Fibroblast of peridontal ligament (primary cell): ENCODE data around the gene IMMP2L.
"Not testable (repeated sequence)": the region's sequence is repeated elsewhere in the genome, so short reads cannot be mapped to it uniquely, and the experiment has no call there.

Source experiments
- DNase-seq: peaks from one replicate; pipeline ENCODE4 v3.0.0-alpha.2; 2010; ENCODE audit errors: extremely low read depth

Gene IMMP2L

DNA sequence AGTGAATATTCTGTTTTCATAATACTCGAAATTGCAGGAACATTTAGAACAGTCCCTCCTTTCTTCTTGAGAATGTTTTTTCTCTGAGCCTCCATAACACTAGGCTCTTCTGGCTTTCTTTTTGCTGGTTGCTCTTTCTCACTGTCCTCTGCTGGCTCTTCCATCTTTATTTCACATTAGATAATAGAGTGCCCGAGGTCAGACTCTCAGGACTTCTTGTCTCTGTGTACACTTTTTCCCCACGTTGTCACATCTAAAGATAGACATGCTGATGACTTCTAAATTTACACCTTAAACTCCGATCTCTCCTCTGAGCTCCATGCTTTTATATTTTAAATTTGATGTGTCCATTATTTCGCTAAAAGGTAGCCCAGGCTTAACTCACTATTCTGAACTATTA lies 486.8 kb downstream of the IMMP2L start:
- DNase-seq = no peak

DNA sequence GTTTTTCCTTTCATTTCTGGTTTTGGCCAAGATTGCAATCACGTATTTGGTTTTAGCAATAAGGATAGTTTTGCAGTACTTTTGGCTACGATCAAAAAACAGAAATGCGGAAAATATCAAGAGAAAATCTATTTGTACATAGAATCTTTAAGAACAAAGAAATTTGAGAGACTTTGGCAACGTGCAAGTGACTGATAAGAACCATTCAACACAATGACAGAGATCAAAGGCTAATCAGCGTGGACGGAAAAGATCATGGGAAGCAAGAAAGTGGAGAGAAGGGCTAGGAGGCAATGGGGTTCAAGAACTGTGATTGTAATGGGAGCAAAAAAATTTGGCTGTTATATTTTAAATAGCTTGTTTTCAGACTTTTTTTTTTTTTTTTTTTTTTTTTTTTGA lies 487.5 kb downstream of the IMMP2L start:
- DNase-seq = no peak

DNA sequence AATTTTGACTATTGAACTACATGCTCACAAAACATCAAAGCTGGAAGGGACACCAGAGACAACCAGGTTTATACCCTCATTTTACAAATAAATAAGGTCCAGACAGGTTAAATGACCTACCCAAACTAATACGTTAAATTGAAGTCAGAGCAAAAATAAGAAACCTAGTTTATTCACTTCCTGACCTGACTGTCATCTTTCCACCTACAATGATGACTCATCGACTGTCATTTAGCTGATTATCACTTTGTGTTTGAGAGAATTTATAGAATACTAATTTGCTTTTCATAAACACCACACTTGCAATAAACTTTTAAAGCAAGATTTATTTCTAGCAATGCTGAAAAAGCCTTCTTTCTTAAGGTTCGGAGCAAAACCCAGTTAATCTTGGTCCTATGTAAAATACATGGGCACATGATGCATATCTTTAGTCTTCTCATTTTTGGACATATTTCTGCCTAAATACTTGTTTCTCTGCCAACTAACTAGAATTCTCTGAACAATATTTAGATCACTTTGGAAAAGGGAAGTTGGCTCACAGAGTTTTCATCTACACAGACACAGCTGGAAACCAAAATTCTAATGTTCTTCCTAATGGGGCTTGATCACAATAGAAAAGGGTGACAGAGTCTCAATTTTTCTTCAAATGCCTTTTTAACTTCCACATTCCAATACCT lies 488.1 kb downstream of the IMMP2L start:
- no peak for DNase-seq

DNA sequence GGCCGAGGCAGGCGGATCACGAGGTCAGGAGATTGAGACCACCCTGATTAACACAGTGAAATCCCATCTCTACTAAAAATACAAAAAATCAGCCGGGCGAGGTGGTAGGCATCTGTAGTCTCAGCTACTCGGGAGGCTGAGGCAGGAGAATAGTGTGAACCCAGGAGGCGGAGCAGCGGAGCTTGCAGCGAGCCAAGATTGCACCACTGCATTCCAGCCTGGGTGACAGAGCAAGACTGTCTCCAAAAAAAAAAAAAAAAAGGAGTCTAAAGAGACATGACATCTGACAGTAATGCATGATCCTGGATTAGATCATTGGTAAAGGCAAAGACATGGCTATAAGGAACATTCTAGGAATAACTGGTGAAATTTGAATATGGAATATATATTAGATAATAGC lies 489.6 kb downstream of the IMMP2L start:
- not testable (repeated sequence) for DNase-seq

DNA sequence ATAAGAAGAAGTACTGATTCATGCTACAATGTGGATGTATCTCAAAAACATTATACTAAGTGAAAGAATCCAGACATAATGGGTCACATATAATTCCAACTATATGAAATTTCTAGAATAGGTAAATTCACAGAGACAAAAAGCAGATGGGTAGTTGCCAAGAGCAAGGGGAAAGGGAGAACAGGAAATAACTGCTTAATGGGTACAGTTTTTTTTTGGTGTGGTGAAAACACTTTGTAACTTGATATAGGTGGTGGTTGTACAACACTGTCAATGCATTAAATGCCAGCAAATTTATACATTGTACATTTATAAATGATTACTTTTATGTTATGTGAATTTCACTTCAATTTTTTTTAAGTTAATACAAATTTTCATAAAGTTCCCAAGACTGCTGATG lies 490.7 kb downstream of the IMMP2L start:
- DNase-seq = no peak

DNA sequence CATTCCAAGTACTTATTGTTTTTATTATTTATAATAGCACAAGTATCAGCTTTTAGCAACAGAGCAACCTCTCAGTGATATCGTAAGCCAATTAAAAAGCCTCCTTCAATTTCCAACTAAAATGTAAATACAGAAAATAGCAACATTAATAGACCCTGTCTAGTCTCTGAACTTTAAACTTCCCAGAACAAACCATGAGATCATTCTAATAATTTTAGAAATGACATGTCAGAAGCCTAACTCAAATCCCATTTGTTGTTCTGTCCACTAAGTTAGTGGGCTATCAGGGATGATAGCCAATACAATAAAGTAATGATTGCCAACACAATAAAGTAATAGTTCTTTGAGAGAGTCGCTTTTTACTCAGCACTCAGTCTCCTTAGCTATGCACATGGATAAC lies 493.7 kb downstream of the IMMP2L start:
- DNase-seq = no peak

DNA sequence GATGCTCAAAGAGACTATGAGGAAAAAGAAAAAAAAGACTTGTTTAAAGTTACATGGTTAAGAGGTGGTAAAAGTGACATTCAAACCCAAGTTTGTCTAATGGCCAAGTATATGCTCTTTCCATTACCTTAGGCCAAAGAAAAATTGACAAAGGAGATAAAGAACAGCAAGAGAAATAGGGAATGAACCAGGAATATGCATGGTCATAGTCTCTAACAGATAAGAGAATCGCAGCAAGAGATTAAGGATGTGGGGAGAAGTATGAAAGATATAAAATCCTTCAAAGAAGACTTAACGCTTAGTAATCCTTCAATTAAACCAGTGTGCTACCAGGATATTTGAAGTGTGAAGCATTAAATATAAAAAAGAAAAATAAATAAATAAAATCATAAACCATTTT lies 494.6 kb downstream of the IMMP2L start:
- no peak for DNase-seq

DNA sequence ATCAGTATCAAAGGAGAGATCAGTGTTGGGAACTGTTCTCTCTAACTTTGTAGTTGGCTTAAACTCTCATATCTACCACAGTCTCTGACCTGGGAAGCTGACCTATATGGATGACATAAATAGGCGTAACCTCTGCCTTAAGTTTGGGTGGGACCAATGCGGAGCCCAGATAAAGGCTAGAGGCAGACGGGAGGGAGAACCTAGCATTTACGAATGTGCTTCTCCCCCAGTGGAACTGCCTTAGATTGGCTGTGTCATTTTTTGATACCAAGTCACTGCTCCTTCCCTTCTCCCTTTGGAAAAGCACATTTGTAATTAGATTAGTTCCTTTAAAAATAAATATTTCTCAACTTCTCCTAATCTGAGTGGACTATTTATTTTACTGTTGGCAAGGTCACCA lies 495.0 kb downstream of the IMMP2L start:
- DNase-seq = no peak

DNA sequence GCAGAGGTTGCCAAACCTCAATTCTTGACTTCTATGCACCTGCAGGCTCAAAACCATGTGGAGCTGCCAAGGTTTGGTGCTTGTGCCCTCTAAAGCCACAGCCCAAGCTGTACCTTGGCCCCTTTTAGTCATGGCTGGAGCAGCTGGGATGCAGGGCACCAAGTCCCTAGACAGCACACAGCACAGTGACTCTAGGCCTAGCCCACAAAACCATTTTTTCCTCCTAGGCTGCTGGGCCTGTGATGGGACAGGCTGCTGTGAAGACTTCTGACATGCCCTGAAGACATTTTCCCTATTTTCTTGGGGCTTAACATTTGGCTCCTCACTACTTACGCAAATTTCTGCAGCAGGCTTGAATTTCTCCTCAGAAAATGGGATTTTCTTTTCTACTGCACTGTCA lies 499.1 kb downstream of the IMMP2L start:
- no peak for DNase-seq

DNA sequence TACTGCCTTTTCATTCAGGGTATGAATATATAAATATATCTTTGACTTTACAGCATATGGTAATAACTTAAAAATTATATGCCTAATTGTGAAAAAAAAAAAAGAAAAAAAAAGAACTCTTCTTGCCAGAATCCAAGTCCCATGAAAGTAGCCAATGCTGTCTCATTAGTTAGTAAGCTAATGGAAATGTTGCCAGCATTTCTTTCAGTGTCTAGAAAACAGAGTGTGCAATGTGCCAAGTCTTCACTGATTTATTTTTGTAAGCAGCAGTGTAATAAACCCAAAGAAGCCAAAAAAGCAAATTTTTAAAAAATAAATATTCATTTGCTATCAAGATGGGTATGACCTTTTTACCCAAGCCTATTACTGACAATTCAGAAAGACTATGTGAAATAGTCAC lies 502.5 kb downstream of the IMMP2L start:
- DNase-seq = no peak

DNA sequence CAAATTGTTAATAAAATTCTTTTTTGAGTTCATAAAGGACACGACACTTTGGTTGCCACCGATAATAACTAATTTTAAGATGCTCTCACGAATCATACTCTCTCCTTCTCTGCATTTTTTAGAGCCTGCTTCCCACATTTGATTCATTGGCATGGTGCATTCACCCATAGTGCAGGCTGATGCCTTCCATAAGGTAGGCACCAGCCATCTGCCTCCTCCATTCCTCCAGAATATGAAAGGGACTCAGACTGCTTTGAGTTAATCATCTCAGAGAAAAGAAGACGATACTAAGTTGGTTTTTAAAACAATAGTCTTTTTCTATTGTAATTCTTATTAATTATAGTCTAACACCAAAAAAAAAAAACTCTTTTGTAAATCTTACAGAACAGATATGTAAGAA lies 505.2 kb downstream of the IMMP2L start:
- DNase-seq = no peak

DNA sequence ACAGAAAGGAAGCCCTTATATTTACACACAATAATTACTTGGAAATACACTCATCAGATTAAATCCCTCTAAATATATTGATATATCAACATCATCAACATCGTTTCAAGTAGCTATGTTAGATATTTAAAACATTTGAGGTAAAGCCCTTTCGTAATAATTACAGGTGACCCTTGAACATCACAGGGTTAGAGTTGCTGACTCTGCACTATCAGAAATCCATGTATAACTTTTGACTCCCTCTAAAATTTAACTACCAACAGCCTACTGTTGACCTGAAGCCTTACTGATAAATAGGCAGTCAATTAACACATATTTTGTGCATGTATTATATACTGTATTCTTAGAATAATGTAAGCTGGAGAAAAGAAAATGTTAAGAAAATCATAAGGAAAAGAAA lies 505.9 kb downstream of the IMMP2L start:
- DNase-seq = no peak

DNA sequence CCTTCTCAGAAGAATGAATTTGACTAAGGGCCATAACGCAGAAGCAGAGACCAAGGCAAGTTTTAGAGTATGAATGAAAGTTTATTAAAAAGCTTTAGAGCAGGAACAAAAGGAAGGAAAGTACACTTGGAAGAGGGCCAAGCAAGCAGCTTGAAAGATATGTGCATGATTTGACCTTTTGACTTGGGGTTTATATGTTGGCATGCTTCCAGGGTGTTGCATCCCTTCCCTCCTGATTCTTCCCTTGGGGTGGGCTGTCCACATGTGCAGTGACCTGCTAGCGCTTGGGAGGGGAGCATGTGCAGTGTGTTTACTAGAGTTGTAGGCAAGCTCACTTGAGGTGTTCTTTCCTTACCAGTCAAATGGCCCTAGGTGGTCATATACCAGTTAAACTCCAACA lies 509.3 kb downstream of the IMMP2L start:
- no peak for DNase-seq

DNA sequence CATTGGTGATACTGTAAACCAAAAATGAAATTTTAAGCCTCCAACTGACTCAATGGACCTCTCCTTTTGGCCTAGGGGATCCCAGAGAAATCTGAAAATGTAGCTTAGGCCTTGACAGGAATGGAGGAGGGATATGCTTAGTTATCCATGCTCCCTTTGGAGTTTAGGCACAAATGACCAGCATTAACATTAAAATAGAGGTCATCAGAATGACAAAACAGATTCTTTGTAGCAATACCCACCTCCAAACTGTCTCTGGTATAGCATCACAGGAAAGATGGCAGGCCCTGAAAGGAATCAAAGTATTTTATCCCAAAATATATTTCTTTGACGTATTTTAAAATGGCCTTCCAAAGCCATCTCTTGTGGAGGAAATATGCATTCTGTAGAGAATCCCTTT lies 510.5 kb downstream of the IMMP2L start:
- DNase-seq = no peak

DNA sequence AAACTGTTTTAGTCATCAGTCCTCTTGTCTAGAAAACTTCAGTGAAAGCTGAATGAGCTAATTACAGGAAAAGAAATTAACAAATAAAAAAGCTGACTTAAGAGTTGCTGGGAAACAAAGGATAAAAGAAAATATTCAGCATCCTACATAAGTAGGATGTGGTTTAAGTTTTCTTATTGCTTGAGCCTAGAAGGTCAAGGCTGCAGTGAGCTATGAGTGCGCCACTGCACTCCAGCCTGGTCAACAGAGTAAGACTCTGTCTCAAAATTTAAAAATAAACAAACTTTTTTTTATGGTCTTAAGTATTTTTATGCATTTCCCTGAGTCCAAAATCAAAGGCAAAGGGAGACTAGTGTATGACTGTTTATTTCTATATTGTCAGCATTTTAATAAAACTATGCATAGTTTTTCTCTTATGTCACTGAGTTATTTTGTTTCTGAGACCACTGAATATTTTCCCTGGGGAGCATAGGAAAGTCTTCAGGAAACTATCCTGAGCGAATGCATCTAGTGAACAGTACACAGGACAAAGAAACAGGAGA lies 511.3 kb downstream of the IMMP2L start:
- no peak for DNase-seq

DNA sequence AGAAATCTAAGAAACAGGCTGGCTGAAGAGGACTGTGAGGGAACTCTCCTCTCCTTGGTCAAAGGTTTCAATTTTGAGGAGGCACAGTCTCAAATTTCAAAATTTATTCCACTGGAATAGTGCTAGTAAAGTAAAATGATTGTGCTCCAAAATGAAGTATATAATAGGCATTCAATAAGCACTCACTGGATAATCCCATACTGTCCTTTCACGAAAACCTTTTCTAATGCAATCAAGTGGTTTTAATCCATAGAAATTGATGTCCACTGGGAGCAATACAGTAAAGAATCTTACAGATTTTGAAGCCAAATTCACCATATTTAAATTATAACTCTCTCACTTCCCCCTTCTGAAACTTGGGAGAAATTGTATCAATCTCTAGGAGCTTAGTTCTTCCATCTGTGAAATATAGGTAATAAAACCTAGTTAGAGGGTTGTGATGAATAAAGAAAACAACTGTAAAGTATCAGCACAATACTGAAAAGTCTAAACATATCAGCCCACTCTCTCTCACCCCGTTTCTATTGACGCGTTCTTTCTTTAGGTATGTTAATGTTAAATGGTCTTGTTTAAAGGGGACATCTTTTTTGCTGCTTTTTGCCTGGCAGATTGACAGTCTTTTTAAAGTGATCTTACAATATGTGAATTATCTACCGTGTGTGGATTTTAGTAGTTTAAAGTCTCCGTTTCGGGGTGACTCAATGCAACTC lies 512.2 kb downstream of the IMMP2L start:
- DNase-seq = no peak

DNA sequence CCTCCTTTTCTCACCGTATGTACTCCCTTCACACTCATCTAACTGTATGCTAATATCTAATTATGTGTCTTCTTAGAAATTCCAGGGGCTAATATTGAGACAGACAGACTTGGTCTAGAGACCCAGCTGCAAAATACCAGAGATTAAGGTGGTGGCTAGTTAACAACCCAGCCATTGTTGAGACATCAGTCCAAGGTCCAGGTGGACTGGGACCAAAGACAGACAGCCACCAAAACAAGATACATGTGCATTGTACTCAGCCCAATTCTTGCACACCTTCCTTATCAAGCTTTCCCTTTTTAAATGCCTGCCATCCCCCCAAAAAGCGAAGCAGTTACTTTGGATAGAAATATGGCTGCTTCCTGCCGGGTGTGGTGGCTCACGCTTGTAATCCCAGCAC lies 514.7 kb downstream of the IMMP2L start:
- DNase-seq = no peak

DNA sequence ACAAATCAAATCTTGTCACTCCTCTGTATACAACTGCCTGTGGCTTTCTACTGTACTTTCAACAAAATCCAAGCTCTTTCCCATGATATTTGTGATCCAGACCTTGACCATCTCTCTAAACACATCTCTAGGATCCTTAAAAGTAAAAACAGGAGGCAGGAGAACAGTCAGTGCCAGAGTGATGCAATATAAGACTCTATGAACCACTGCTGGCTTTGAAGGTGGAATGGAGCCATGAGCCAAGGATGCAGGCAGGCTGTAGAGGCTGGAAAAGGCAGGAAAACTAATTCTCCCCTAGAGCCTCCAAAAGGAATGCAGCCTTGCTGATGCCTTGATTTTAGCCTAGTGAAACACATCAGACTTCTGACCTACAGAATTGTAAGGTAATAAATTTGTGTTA lies 516.8 kb downstream of the IMMP2L start:
- peak; percentile 5 for DNase-seq

DNA sequence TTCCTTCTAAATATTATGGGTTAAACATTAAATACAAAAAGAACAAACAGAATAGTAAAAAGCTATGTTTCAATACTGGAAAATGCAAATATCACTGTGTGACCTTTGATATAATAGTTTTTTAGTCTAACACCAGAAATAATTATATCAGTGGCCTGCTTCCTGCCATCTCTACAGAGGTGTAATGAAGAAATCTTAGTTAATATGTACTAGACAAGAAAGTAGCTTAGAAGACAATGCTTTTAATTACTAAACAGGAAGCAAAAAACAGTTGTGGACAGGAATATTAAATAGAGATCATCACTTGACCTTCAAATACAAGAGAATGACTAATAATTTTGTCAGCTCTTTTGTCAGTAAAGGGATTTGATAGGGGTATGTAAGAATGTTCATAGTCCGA lies 518.7 kb downstream of the IMMP2L start:
- DNase-seq = no peak

DNA sequence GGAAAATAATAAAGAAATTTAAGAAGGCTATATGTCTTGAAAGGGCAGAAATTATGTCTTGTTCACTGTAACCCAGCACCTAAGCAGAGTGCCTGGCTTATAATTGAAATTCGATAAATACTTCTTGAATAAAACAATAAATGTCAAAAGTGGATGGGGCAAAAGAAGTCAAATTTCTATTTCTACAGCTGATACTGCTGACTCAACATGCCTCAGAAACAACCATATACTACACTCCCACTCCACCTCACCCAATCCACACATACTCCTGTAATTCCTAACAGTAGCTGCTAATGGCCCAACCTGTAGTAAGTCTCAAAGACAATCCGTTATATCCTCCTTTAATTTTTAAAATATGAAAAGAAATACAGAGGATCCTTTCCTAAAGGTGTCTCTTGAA lies 519.5 kb downstream of the IMMP2L start:
- no peak for DNase-seq

DNA sequence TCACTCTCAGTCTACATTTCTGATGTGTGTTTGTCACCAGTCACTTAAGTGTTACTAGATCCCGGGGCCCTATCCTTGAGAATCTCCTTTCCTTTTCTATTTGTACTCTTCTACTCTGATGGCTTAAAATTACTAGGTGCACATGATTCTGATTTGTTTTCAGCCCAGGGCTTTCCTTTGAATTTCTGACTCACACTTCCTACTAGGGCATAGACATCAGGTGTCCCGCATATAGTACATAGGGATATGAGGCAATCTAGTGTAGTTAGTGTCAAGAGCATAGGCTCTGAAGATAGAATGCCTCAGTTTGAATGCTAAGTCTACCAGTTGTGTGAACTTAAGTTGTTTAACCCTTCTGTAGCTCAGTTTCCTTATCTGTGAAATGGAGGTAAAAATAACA lies 520.7 kb downstream of the IMMP2L start:
- DNase-seq = no peak

DNA sequence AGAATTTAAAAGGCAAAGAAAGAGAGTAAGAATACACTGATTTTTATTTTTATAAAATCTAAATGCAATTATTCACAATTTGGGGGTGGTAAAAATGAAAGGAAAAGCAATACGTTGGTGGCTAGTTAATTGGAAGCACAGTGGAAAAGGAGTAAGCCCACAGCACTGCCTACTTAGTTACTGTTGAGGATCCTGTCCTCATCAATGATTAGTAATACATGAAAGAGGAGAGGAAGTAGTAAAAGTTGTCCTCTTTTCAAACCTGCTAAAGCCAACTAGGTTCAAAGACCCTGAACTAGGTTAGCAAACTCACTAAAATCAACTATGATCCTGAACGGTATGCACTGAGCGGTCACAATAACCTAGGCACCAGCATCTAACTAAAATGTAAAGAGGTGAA lies 524.1 kb downstream of the IMMP2L start:
- no peak for DNase-seq

DNA sequence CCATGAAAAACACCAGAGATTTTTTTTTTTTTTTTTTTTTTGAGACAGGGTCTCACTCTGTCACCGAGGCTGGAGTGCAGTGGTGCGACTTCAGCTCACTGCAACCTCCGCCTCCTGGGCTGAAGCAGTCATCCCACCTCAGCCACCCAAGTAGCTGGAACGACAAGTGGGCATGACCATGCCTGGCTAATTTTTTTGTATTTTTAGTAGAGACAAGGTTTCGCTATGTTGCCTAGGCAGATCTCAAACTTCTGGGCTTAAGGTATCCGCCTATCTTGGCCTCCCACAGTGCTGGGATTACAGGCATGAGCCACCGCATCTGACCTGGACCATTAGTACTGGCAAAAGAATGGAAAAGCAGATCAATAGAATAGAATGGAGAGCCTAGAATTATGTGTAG lies 530.4 kb downstream of the IMMP2L start:
- DNase-seq = no peak

DNA sequence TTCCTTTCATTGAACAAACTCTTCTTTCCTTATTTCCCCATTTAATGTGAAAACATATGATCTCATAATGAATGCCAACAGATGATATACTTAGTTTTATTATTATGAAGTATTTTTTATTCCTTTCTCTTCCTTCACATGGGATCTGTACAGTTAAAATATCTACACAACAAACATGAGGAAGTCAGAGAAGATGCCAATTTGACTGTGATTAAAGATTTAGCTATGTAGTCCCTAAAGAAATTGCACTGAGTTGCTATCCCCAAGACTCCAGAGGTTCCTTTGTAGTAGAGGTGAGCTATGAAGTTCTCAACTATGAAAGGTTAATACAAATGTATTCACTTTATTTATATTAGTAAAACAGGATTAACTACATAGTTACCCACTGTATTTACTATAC lies 532.0 kb downstream of the IMMP2L start:
- DNase-seq = no peak
